T-helper 17 cell (primary cell): ENCODE measurements around the gene SOCS7. TPM values are rescaled to one million over a fixed set of nuclear protein-coding genes. Genes with fewer than 3 reads are reported as not detected.

Experiments used
- ATAC-seq: fragments of 150-1000 bp; cut with Tn5 transposase; 2 replicates; pipeline ENCODE4 v1.10.0; 2021; ENCODE audit warnings: mild to moderate bottlenecking, moderate library complexity
- DNase-seq, 3 donors: peaks; one replicate each; pipeline versions ENCODE4 v3.0.0 to v3.0.0-alpha.2; 2020 to 2021
- H3K9me3 ChIP-seq: one replicate; pipeline ENCODE4 v1.7.0; 2013; ENCODE audit warnings: low read length, mild to moderate bottlenecking; ENCODE audit not compliant: control insufficient read depth, poor library complexity, severe bottlenecking
- H3K27ac Mint-ChIP-seq: one replicate; pipeline ENCODE4 v1.8.0; 2022; ENCODE audit warnings: mild to moderate bottlenecking, moderate library complexity, mixed read lengths
- H3K27me3 Mint-ChIP-seq: one replicate; pipeline ENCODE4 v1.8.0; 2022; ENCODE audit warnings: mixed read lengths
- H3K36me3 Mint-ChIP-seq: one replicate; pipeline ENCODE4 v1.8.0; 2022; ENCODE audit warnings: low read depth, mixed read lengths
- H3K4me1 Mint-ChIP-seq: one replicate; pipeline ENCODE4 v1.8.0; 2022; ENCODE audit warnings: mild to moderate bottlenecking, mixed read lengths
- H3K4me3 Mint-ChIP-seq: one replicate; pipeline ENCODE4 v1.8.0; 2022; ENCODE audit warnings: mild to moderate bottlenecking, moderate library complexity, mixed read lengths
- total RNA-seq, 4 donors: library from RNA in 2 of 4; stranded (reverse) in 2 of 4; gene quantifications; one replicate each; pipeline ENCODE4 v1.2.3 and lab custom pipeline; 2022 to 2026

The SOCS7 gene
- total RNA-seq, 2 donors from 2014 or later = 15.5 to 18.7 TPM

- Mint-ChIP-seq H3K27ac (no peak overlapping the region), H3K4me1 (peaks cover 17% of the 10 kb centered on the region), H3K36me3 (peaks cover 11% of the 10 kb centered on the region), H3K4me3 (no peak overlapping the region), H3K27me3 (peaks cover 58% of the 10 kb centered on the region)
- ATAC-seq = no peak
- DNase-seq = no peak
- no peaks in the 10 kb centered on the region for H3K9me3 ChIP-seq
Measured at GRCh38 chr17:38451030-38451839, 99.6 kb downstream of the SOCS7 start.

GRCh38 chr17:38451840-38452529, 100.3 kb downstream of the SOCS7 start:
- Mint-ChIP-seq H3K36me3 (peaks cover 11% of the 10 kb centered on the region), H3K27ac (no peak overlapping the region), H3K27me3 (peaks cover 65% of the 10 kb centered on the region), H3K4me3 (no peak overlapping the region), H3K4me1 (peaks cover 17% of the 10 kb centered on the region)
- H3K9me3 ChIP-seq = no peaks in the 10 kb centered on the region
- no peak for ATAC-seq
- DNase-seq = no peak

- H3K27me3 Mint-ChIP-seq = peaks cover 72% of the 10 kb centered on the region
- no peak for DNase-seq
- H3K4me3 Mint-ChIP-seq = peak overlapping the region; percentile 85
- peaks cover 22% of the 10 kb centered on the region for H3K4me1 Mint-ChIP-seq
- no peaks in the 10 kb centered on the region for H3K9me3 ChIP-seq
- peaks cover 11% of the 10 kb centered on the region for H3K36me3 Mint-ChIP-seq
- no peak for ATAC-seq
- no peak overlapping the region for H3K27ac Mint-ChIP-seq
Measured at GRCh38 chr17:38452719-38453118, 101.1 kb downstream of the SOCS7 start.

GRCh38 chr17:38453951-38454421, 102.3 kb downstream of the SOCS7 start:
- H3K27me3 Mint-ChIP-seq = peaks cover 69% of the 10 kb centered on the region

GRCh38 chr17:38454532-38454931, 102.9 kb downstream of the SOCS7 start:
- DNase-seq (no peak), ATAC-seq (no peak)
- no peak overlapping the region for H3K4me3 Mint-ChIP-seq

More at GRCh38 chr17:38453951-38454421, 102.3 kb downstream of the SOCS7 start:
- no peak for ATAC-seq
- DNase-seq = no peak
- Mint-ChIP-seq H3K4me1 (peaks cover 22% of the 10 kb centered on the region), H3K36me3 (peaks cover 11% of the 10 kb centered on the region), H3K4me3 (no peak overlapping the region), H3K27ac (no peak overlapping the region)
- H3K9me3 ChIP-seq = no peaks in the 10 kb centered on the region

More at GRCh38 chr17:38454532-38454931, 102.9 kb downstream of the SOCS7 start:
- no peaks in the 10 kb centered on the region for H3K9me3 ChIP-seq
- no peak overlapping the region for H3K27ac Mint-ChIP-seq
- H3K36me3 Mint-ChIP-seq = peaks cover 11% of the 10 kb centered on the region
- H3K27me3 Mint-ChIP-seq = peaks cover 68% of the 10 kb centered on the region
- peaks cover 22% of the 10 kb centered on the region for H3K4me1 Mint-ChIP-seq

Other genes starting within 250 kb of the SOCS7 start
- not detected for gene TBC1D3E, start 223.9 kb upstream of the SOCS7 start, total RNA-seq
- gene TBC1D3, start 159.3 kb upstream of the SOCS7 start, total RNA-seq = 1 to 10 TPM in 1 of 2 donors, not detected in 1; 6.9 TPM
- gene MRPL45, start 54.7 kb upstream of the SOCS7 start, total RNA-seq = 10 to 100 TPM; 17.4 to 17.7 TPM
- not detected for gene GPR179, start 7.9 kb upstream of the SOCS7 start, total RNA-seq
- gene ARHGAP23, start 76.6 kb downstream of the SOCS7 start, total RNA-seq = under 1 TPM; 0.39 to 0.47 TPM